Retina (tissue), 1 donor: ENCODE results near the gene SRCAP.

ENCODE experiments used
- DNase-seq: peaks from one replicate; pipeline ENCODE4 v3.0.0-alpha.2; 2016

SRCAP gene

DNA sequence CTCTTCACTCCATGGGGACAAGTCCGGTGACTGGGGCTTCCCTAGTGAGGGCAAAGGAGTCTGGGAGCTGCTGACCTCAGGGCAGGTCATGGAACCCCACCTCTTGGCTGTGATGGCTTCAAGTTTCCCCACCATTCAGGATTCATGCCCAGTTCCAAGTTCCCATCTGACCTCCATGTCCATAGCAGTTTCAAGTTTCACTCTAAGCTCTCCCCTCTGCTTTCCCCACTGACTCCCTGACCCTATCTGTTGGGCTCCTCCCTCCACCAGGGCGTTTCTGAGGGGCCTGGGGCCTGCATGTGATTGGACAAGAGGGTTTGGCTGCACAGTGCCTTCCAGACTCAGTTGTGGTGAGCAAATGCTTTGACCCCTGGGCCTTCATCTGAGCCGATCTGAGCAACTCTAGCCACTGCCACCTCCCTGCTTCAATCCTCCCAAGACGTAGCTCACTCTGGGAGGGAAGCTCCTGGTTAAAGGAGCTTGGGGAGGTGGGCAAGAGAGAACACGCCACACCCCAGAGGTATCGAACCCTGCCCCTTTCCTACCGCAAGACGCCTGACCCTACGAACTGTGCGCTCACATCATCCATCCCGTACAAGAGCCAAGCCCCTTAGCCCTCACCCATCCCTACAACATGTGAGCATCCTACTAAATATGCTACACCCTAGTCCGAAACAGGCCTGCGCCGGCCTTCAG lies 79.7 kb downstream of the SRCAP start:
- DNase-seq, result no peak

GRCh38 chr16:30779596-30779995 lies 80.6 kb downstream of the SRCAP start:
- DNase-seq, result no peak

DNA sequence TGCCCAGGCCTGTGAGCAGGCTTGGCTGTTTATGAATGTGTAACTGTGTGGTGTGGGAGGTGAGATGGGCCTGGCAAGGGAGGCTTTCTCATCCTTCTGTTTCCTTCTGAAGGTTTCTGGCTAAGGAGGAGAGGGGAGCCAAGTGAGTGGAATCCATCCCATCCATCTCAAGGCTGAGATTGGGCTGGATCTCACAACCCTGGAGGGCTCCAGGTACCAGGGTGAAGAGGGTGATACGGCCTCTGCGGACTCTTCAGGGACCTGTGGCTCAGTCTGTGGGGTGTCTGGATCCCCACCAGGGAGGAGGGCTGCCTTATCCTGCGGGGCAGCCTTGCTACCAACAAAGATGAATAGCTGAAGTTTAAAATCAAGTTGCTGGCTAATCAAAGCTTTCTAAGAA lies 81.0 kb downstream of the SRCAP start:
- DNase-seq, result no peak

- no peak for DNase-seq
Measured at GRCh38 chr16:30780549-30780948, 81.6 kb downstream of the SRCAP start.

- no peak for DNase-seq
Measured at GRCh38 chr16:30782486-30783279, 83.7 kb downstream of the SRCAP start.

GRCh38 chr16:30783280-30784109 lies 84.5 kb downstream of the SRCAP start:
- no peak for DNase-seq

GRCh38 chr16:30784215-30784614 lies 85.2 kb downstream of the SRCAP start:
- no peak for DNase-seq

GRCh38 chr16:30785126-30786106 lies 86.4 kb downstream of the SRCAP start:
- no peak for DNase-seq

DNA sequence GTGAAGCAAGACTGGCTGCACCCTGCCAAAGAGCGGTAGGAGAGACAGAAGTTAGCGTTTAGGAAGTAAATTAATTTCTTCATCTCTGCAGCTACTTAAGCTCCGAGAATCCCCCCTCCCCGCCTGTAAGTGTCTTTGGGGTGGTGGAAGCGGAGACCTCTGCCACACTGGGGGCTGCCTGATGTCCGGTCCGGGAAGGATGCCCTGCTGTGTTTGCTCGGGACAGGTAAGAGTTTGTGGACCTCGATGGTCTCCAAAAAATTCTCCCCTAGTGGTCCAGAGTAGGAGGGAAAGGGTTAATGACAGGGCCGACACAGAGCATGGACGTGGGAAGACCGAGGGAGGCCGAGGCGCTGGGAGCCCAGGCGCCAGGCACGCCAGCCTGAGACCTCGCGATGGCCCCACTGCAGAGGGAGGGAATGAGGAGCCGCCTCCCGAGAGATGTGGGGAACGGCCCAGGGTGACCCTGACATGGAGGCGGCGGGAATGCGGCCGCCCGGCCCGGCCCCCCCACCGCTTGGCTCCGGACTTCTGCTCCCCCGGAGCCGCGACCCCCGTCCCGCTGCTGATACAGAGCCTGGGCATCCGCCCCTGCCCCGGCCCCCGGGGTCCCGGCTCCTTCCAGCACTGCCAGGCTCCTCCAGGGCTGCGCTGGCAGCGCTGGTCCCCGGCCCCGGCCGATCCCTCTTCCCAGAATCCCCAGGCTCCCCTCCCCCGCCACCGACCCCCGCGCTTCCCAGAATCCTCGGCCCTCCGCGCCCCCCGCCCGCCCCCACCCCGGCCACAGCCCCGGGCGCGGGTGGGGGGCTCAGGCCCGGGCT lies 87.4 kb downstream of the SRCAP start:
- peak; percentile 36 for DNase-seq

- peak; percentile 98 for DNase-seq
Measured at GRCh38 chr16:30786936-30787612, 88.1 kb downstream of the SRCAP start, which contains the start of gene ZNF629. Gene ZNF629 (minus strand): TSS chr16:30787205. CDS start chr16:30784482, 2,723 bp downstream.

GRCh38 chr16:30787613-30788378 lies 88.8 kb downstream of the SRCAP start:
- DNase-seq, result no peak
